ENCODE results near the gene FHIT. TPM values are rescaled to one million over a fixed set of nuclear protein-coding genes. Genes with fewer than 3 reads are reported as not detected.

FHIT gene
- total and polyA plus RNA-seq, 2 donors from 2014 or later, result 20.2 to 61.2 TPM

DNA sequence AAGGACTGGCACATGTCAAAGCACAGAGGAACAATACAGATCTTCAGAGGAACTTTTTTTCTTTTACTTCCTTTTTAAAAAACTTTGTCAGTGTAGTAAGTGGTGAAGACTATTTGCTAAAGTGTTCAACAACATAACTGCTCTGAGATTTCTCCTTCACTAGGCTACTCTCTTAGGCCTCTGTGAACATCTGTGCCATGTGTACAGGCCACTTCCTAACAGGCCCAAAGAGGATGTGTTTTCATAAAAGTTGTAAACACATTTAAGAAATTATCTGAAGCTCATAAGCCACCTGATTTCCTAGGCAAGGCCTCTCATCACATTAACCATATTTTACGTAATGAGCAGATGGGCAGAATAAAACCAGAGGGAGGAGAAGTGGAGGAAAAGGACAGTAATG, 235.4 kb downstream of the FHIT start:
- no peak overlapping the region for H3K27ac ChIP-seq (ENCODE audit: low read depth in 2 of 2, low read length in 2 of 2)
- no peak for DNase-seq
- no peaks in the 10 kb centered on the region for H3K36me3 ChIP-seq (ENCODE audit: control insufficient read depth in 2 of 3, insufficient read depth in 3 of 3, low read length in 3 of 3)
- intact Hi-C loops (cut with DNase I), result no loop called here
- no peak overlapping the region for H3K4me3 ChIP-seq (ENCODE audit: low read length in 3 of 3)
- TF ChIP-seq CTCF (IDR thresholded peaks at IDR 0.05; ENCODE audit: borderline replicate concordance, extremely low read depth, insufficient read depth), result no peak
- H3K27me3 ChIP-seq (ENCODE audit: control insufficient read depth, insufficient read depth, low read length), result no peaks in the 10 kb centered on the region
- no peaks in the 10 kb centered on the region for H3K9me3 ChIP-seq (ENCODE audit: control insufficient read depth in 2 of 3, insufficient read depth in 1 of 3, low read length in 3 of 3)
- FAIRE-seq, result no peak
- peaks cover 0 to 3% (median 0%) of the 10 kb centered on the region in 3 donors for H3K4me1 ChIP-seq (ENCODE audit: control insufficient read depth in 2 of 3, insufficient read depth in 2 of 3, low read depth in 1 of 3, low read length in 3 of 3)
- H3K9ac ChIP-seq (ENCODE audit: low read length in 3 of 3), result no peak overlapping the region

DNA sequence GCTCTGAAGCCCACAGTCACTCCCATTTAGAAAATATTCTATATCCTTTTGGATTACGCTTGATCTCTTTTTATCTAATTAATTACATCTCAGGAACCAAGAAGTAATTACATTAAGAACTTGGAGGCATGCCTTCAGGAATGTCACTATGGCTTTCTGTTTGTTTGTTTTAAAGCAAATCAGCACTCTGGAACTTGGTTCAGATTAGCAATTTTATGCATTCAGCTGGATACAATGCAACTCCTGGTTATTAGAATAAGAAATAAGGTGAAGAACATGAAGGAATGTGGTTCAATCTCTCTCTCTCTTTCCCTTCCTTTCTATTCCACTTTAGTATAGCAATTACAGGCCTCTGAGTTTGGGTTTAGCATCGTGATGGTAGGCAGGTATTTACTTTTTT, 235.8 kb downstream of the FHIT start:
- no peak overlapping the region for H3K9ac ChIP-seq (ENCODE audit: low read length in 3 of 3)
- H3K27me3 ChIP-seq (ENCODE audit: control insufficient read depth, insufficient read depth, low read length), result no peaks in the 10 kb centered on the region
- no peak for TF ChIP-seq CTCF (IDR thresholded peaks at IDR 0.05; ENCODE audit: borderline replicate concordance, extremely low read depth, insufficient read depth)
- no peak overlapping the region for H3K4me3 ChIP-seq (ENCODE audit: low read length in 3 of 3)
- no peak overlapping the region for H3K27ac ChIP-seq (ENCODE audit: low read depth in 2 of 2, low read length in 2 of 2)
- intact Hi-C loops (cut with DNase I), result no loop called here
- no peaks in the 10 kb centered on the region for H3K36me3 ChIP-seq (ENCODE audit: control insufficient read depth in 2 of 3, insufficient read depth in 3 of 3, low read length in 3 of 3)
- H3K4me1 ChIP-seq (ENCODE audit: control insufficient read depth in 2 of 3, insufficient read depth in 2 of 3, low read depth in 1 of 3, low read length in 3 of 3), result peaks cover 0 to 3% (median 0%) of the 10 kb centered on the region in 3 donors
- H3K9me3 ChIP-seq (ENCODE audit: control insufficient read depth in 2 of 3, insufficient read depth in 1 of 3, low read length in 3 of 3), result no peaks in the 10 kb centered on the region
- no peak for DNase-seq
- no peak for FAIRE-seq

DNA sequence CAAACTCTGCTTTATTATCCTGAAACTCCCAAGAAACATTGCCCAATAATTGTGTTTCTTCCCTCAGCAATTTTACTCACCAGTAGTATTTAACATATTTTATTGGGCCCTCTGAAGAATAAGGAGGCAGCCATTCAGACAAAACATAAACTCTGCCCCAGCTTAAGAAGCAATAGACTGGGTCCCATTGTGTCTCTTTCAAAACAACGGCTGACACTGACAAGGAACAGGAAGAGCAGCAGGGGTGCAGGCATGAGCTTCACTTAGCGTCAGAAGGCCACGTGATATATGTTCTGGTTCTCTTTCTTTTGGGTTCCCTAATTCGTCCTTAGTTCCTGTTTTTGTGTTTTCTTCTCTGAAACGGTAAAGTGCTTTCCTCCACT, 242.3 kb downstream of the FHIT start:
- H3K4me1 ChIP-seq (ENCODE audit: control insufficient read depth in 2 of 3, insufficient read depth in 2 of 3, low read depth in 1 of 3, low read length in 3 of 3), result no peaks in the 10 kb centered on the region
- no peaks in the 10 kb centered on the region for H3K27me3 ChIP-seq (ENCODE audit: control insufficient read depth, insufficient read depth, low read length)
- no peak overlapping the region for H3K4me3 ChIP-seq (ENCODE audit: low read length in 3 of 3)
- no peaks in the 10 kb centered on the region for H3K9me3 ChIP-seq (ENCODE audit: control insufficient read depth in 2 of 3, insufficient read depth in 1 of 3, low read length in 3 of 3)
- DNase-seq, result no peak
- H3K36me3 ChIP-seq (ENCODE audit: control insufficient read depth in 2 of 3, insufficient read depth in 3 of 3, low read length in 3 of 3), result no peaks in the 10 kb centered on the region
- no peak overlapping the region for H3K27ac ChIP-seq (ENCODE audit: low read depth in 2 of 2, low read length in 2 of 2)
- H3K9ac ChIP-seq (ENCODE audit: low read length in 3 of 3), result no peak overlapping the region
- no peak for FAIRE-seq
- no peak for TF ChIP-seq CTCF (IDR thresholded peaks at IDR 0.05; ENCODE audit: borderline replicate concordance, extremely low read depth, insufficient read depth)
- intact Hi-C loops (cut with DNase I), result no loop called here

All from kidney (tissue), 14 donors.